GM12801 (cell line): ENCODE results near the gene NCAM1.

ENCODE experiments used
- CTCF ChIP-seq: IDR thresholded peaks from one replicate; pipeline ENCODE4 v1.5.1; 2011; ENCODE audit warnings: control low read depth; ENCODE audit not compliant: insufficient read length; ENCODE audit errors: extremely low read depth

Gene NCAM1

GRCh38 chr11:112962579-112963367, 1.6 kb downstream of the NCAM1 start:
- TF ChIP-seq CTCF: no peak

- no peak for TF ChIP-seq CTCF
Measured at GRCh38 chr11:112963368-112963955, 2.2 kb downstream of the NCAM1 start.

- no peak for TF ChIP-seq CTCF
Measured at GRCh38 chr11:112965656-112966055, 4.4 kb downstream of the NCAM1 start.

- no peak for TF ChIP-seq CTCF
Measured at GRCh38 chr11:112966561-112966960, 5.3 kb downstream of the NCAM1 start.

- TF ChIP-seq CTCF: no peak
Measured at GRCh38 chr11:112967082-112967481, 5.9 kb downstream of the NCAM1 start.

- no peak for TF ChIP-seq CTCF
Measured at GRCh38 chr11:112968941-112969713, 7.9 kb downstream of the NCAM1 start.

- no peak for TF ChIP-seq CTCF
Measured at GRCh38 chr11:112971195-112971594, 10.0 kb downstream of the NCAM1 start.
